GM12892 (cell line): ENCODE measurements around the gene ADCY4.

ENCODE experiments used
- POLR2A ChIP-seq: IDR thresholded peaks from 2 replicates; pipeline ENCODE4 v1.6.1; 2011; ENCODE audit warnings: low read depth, low read length, control low read depth
- POLR2AphosphoS5 ChIP-seq: IDR thresholded peaks from 2 replicates; pipeline ENCODE4 v1.6.1; 2011; ENCODE audit warnings: low read depth, low read length, control low read depth
- TAF1 ChIP-seq: IDR thresholded peaks from 2 replicates; pipeline ENCODE4 v1.6.1; 2011; ENCODE audit warnings: low read depth, mild to moderate bottlenecking, control low read depth, low read length, borderline replicate concordance

- TF ChIP-seq POLR2AphosphoS5 (no peak), TAF1 (no peak), POLR2A (no peak)
Observed at GRCh38 chr14:24313913-24314312, 21.0 kb downstream of the ADCY4 start.
